Glutamatergic neuron (in vitro differentiated cells): ENCODE data around the gene AFF2. TPM values are rescaled to one million over a fixed set of nuclear protein-coding genes. Genes with fewer than 3 reads are reported as not detected.

ENCODE experiments used
- DNase-seq: peaks from one replicate; pipeline ENCODE4 v3.0.0; 2022
- H3K27ac Mint-ChIP-seq: one replicate; pipeline ENCODE4 v1.8.0; 2020; ENCODE audit warnings: mild to moderate bottlenecking, mixed read lengths, inconsistent platforms; ENCODE audit not compliant: unreplicated experiment
- H3K27me3 Mint-ChIP-seq: one replicate; pipeline ENCODE4 v1.8.0; 2020; ENCODE audit warnings: mild to moderate bottlenecking, moderate library complexity, mixed read lengths, inconsistent platforms; ENCODE audit not compliant: unreplicated experiment
- H3K36me3 Mint-ChIP-seq: one replicate; pipeline ENCODE4 v1.8.0; 2020; ENCODE audit warnings: mild to moderate bottlenecking, mixed read lengths, inconsistent platforms; ENCODE audit not compliant: unreplicated experiment
- H3K4me1 Mint-ChIP-seq: one replicate; pipeline ENCODE4 v1.8.0; 2020; ENCODE audit warnings: mild to moderate bottlenecking, low read depth, mixed read lengths, inconsistent platforms; ENCODE audit not compliant: unreplicated experiment
- H3K4me3 Mint-ChIP-seq: one replicate; pipeline ENCODE4 v1.8.0; 2020; ENCODE audit warnings: mild to moderate bottlenecking, mixed read lengths, inconsistent platforms; ENCODE audit not compliant: unreplicated experiment
- H3K9me3 Mint-ChIP-seq: one replicate; pipeline ENCODE4 v1.8.0; 2020; ENCODE audit warnings: mild to moderate bottlenecking, moderate library complexity, mixed read lengths, inconsistent platforms; ENCODE audit not compliant: unreplicated experiment
- CTCF ChIP-seq: fragments of 200-600 bp; sonication (generic); IDR thresholded peaks from one replicate; pipeline ENCODE4 v1.5.0; 2021; ENCODE audit not compliant: partially characterized antibody, unreplicated experiment
- total RNA-seq: library from RNA; stranded (reverse); fragmentation: NEBNext Ultra II Directional; extraction: Animal tissue kit (Norgen Biotek cat#: 25700); gene quantifications from one replicate; pipeline ENCODE4 v1.2.1, GENCODE V29; 2021; ENCODE audit not compliant: unreplicated experiment

The AFF2 gene
- total RNA-seq, 1 donor from 2014 or later = 12.2 TPM

GRCh38 chrX:148568763-148569162 lies 68.3 kb downstream of the AFF2 start:
- Mint-ChIP-seq H3K36me3 (no peaks in the 10 kb centered on the region), H3K27me3 (no peaks in the 10 kb centered on the region), H3K4me1 (no peaks in the 10 kb centered on the region), H3K27ac (no peak overlapping the region), H3K9me3 (no peaks in the 10 kb centered on the region), H3K4me3 (no peak overlapping the region)
- no peak for DNase-seq
- no peak for TF ChIP-seq CTCF

GRCh38 chrX:148572337-148572736 lies 71.9 kb downstream of the AFF2 start:
- H3K36me3 Mint-ChIP-seq = no peaks in the 10 kb centered on the region
- no peaks in the 10 kb centered on the region for H3K4me1 Mint-ChIP-seq
- no peaks in the 10 kb centered on the region for H3K27me3 Mint-ChIP-seq
- no peaks in the 10 kb centered on the region for H3K9me3 Mint-ChIP-seq
- DNase-seq = no peak
- no peak overlapping the region for H3K27ac Mint-ChIP-seq
- no peak for TF ChIP-seq CTCF
- no peak overlapping the region for H3K4me3 Mint-ChIP-seq

GRCh38 chrX:148573119-148573518 lies 72.7 kb downstream of the AFF2 start:
- Mint-ChIP-seq H3K27ac (no peak overlapping the region), H3K36me3 (no peaks in the 10 kb centered on the region), H3K4me3 (no peak overlapping the region), H3K9me3 (no peaks in the 10 kb centered on the region), H3K4me1 (no peaks in the 10 kb centered on the region), H3K27me3 (no peaks in the 10 kb centered on the region)
- DNase-seq = peak; percentile 16
- no peak for TF ChIP-seq CTCF

GRCh38 chrX:148574237-148574973 lies 74.0 kb downstream of the AFF2 start:
- no peak for DNase-seq
- no peak for TF ChIP-seq CTCF
- Mint-ChIP-seq H3K36me3 (no peaks in the 10 kb centered on the region), H3K9me3 (no peaks in the 10 kb centered on the region), H3K27ac (no peak overlapping the region), H3K4me3 (no peak overlapping the region), H3K27me3 (no peaks in the 10 kb centered on the region), H3K4me1 (no peaks in the 10 kb centered on the region)

GRCh38 chrX:148576396-148576795 lies 76.0 kb downstream of the AFF2 start:
- no peaks in the 10 kb centered on the region for H3K36me3 Mint-ChIP-seq
- H3K4me1 Mint-ChIP-seq = no peaks in the 10 kb centered on the region
- TF ChIP-seq CTCF = no peak
- H3K27ac Mint-ChIP-seq = no peak overlapping the region
- no peaks in the 10 kb centered on the region for H3K27me3 Mint-ChIP-seq
- no peaks in the 10 kb centered on the region for H3K9me3 Mint-ChIP-seq
- DNase-seq = no peak
- H3K4me3 Mint-ChIP-seq = no peak overlapping the region
